GM21447 (cell line): Measurements from ENCODE around the gene ASCL3.
"Not testable (repeated sequence)": the region's sequence is repeated elsewhere in the genome, so short reads cannot be mapped to it uniquely, and the experiment has no call there.

Source experiments
- ATAC-seq: cut with Tn5 transposase; IDR thresholded peaks from one replicate; pipeline ENCODE4 v1.9.1; 2021; ENCODE audit not compliant: unreplicated experiment

The ASCL3 gene

DNA sequence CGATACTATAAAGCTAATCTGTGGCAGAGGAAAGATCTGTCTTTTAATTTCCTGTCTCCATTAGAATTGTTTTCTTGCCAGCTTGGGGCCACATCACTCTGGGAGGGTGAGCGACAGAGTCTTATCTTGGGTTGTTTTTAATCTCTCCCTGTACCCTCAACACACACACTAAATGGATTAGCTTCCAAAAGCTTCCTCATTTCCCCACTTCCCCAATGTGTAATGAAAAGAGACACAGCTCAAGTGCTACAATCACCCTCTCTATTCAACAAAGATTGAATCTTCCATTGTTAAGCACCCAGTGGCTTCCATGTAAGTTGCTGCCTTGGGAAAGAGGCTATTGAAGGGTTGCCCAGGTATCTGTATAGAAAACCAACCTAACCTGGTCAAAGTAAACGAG lies 6.1 kb upstream of the ASCL3 start:
- no peak for ATAC-seq

DNA sequence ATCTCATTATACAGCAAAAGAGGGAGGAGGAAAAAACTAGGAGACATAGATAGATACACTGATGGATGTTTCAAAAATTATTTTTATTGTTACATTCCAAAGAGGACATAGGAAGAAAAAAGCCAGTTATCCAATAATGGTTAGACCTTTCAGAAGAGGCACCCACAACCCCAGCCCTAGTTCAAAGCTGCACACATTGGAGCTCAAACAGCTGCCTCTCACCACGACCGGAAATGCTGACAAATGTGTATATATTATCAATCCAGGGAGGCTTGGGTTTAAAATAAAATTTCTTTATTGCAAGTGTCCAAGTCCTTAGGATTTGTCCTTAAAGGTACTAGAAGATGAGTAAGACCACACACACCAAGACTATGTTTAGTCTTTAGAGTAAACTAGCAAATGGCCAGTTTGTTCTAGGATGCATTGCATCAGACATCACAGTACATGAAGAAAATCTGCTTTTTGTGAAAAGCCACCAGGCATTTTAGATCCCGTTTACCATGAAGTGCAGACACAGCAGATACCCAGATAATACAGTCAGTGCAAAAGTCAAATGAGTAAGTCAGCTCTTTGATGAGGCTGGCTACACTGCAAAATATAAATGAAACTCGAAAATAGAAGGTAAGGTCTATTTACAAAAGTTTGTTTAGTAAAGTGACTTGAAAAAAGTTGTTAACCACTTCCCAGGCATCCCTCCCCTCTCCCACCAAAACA lies 4.6 kb upstream of the ASCL3 start:
- ATAC-seq: no peak

DNA sequence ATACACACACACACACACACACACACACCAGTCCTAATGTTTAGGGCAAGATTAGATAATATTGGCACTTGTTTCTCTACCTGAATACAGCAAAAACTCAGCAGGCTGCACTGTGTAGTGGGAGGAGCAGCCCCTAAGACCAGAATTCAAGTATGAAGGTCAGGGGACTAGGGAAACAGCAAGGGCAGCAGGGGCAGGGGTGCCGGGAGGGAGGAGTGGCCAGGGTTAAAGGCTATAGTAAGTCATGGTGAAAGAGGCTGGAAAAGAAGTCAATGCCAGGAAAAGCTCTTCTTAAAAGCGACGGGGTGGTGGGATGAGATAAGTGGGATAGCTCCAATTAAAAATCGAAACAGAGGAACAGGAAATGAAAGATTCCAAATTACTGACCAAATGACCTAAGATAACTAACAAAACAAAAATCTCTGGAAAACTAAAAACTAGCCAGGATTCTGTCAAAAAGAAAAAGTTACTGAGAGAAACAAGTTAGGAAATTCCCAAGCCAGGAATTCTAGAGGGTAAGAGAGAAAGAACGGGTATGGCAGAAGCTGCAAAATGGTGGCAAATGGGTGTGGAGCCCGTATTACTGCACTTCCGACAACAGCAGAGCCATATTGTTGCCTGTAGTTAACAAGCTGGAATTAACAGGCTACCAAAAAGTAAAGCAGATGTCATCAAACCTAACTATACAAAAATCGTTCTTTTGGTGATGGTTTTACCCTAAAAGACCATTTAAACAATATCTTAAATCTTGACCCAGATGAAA lies 1.3 kb downstream of the ASCL3 start:
- ATAC-seq: no peak

DNA sequence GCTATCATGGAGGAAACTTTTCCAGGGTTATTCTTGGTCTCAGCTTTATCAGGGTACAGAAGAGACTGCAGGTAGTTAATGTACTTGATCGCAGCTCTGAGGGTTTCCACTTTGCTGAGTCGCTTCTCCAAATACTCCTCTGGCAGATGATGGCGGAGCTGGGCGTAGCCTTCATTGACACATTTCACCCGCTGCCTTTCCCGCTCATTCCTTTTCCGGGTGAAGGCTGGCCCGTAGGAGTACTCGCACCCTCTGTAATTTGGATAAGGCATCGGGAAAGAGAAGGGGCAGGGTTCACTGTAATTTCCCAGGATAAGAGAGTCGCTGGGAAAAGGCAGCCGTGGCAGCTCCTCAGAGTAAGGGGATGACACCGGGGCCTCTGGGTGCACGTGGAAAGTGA lies 5.2 kb downstream of the ASCL3 start:
- ATAC-seq: no peak

DNA sequence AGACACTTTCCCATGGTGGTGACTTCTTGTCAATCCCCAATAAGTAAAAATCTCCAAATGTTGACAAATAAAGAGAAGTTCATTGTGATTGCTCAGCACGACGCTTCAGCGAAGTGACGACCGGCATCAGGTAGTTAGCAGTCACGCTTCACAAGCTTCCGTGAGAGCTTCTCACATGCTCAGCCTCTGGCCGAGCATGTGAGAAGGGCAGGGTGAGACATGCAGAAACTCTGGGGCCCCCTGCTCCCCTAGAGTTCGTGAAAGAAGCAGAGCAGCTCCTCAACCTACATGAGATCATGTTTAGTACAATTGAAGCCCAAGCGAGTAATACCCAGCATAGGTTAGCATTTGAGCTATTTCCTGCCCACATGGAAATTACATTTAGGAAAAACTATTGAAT lies 5.7 kb downstream of the ASCL3 start:
- no peak for ATAC-seq

DNA sequence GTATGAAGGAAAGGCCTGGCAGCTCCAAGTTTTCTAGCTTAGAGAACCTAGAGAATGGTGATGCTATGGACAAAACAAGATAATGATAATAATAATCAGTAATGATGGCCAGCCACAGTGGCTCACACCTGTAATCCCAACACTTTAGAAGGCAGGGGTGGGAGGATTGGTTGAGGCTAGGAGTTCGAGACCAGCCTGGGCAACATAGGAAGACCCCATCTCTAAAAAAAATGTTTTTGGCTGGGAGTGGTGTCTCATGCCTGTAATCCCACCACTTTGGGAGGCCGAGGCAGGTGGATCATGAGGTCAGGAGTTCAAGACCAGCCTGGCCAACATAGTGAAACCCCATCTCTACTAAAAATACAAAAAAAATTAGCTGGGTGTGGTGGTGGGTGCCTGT lies 7.0 kb downstream of the ASCL3 start:
- ATAC-seq: not testable (repeated sequence)

DNA sequence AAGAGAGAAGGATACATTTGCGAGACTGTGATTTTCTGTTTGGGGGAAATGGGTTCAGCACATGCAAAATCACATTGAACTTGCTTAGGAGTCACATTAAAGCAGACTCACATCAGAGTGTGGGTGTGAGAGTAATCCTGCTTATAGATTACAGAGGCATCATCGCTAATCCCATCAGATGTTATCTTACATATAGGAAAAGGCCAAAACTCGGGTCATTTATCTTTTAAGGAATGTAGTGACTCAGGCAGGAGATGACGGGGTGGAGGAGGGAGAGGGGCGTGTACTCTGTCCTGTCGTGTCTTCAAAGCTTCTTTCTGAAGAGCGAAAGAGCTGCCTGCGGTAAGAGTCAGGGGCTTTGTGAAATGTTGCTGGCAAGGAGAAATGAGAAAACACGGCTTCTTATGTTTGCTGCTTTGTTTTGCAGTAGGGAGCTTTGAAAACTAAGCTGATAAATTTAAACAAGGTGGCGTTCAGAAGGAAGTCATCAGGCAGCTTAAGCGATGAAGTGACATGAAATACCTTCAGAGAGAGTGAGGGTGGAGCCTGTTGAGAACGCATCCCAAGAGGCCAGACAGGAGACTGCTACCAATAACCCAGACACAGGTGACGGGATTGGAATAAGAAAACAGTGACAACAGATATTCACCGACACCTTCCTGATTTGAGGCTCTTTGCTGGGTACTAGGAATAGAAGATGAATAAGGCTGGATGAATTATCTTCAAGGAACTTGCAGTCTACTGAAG lies 7.9 kb downstream of the ASCL3 start:
- ATAC-seq: no peak

DNA sequence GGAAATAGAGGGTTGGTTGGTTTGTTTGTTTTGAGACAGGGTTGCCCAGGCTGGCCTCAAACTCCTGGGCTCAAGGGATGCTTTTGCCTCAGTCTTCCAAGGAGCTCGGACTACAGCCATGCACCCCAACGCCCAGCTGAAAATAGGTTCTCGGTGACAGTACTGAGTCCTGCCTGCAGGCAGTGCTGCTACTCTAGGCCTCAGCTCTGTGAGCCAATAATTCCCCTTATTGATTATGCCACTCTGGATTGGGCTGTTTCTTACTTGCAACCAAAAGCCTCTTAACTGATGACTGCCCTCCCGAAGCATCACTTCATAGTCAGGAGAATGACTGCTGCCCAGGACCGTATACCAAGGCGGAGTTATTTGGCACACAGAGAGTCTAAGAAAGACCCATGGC lies 8.9 kb downstream of the ASCL3 start:
- ATAC-seq: no peak

DNA sequence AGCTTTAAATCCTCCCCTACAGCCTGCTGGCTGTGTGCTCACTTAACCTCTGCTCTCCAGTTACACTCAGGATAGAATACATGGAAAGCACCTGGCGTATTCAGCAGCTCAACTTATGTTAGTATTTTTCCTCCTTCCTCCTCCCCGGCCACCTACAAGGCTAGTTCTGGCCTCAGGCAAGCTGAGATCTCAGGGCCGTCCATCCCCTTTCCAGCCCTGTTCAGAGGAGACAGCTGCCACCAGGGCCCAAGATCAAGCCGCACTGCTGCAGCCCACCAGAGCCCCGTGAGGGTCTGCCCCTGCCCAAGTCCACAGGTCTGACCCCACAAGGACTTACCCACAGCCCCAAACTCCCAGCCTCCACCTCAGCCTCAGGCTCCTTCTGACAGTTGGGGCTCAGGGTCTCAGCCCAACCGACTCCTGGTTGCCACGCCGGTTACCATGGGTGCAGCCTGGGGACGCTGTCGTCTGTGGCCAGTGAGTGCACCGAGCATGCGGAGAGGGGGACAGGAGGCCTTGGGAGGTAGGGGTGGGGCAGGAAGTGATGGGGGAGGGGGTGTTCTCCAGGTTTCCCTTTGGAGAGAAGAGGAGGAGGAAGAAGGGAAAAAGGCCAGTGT lies 10.1 kb downstream of the ASCL3 start, which contains the start of gene C11orf16:
C11orf16 (minus strand) TSS at position 384 of the 617 bp plus-strand sequence. CDS start 639 bp downstream, outside the sequence.
- ATAC-seq: no peak

DNA sequence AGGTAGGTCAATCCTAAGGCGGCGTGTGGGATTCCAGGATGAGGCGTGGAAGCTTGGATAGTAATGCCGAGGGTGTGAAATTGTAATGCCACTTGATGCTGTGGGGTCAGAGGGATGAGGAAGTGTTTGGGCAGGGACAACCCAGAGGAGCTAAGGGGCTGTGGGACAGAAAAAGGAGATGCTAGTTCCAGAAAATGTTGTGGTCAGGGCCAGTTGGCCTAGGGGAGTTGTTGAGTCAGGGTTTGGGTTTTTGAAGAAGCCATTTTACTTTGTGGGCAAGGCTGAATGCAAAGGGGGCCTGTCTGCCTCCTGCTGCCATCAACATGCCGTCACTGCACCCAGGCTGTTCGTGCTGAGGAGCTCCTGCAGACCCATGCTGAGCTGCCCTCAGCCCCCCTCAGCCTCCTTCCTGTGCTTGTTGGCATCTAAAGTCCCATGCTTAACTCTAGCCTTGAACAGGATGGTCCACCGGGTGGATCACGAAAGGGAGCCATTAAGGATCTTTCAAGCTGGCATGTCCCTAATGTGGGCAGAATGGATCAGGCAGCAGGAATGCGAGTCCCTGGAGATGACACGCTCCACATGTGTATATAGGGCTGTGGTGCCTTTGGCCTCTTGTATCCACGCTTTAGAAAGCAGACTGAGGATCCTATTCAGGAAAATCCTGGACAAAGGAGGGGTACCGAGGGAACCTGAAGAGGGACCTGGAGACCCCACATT lies 12.2 kb downstream of the ASCL3 start:
- no peak for ATAC-seq

DNA sequence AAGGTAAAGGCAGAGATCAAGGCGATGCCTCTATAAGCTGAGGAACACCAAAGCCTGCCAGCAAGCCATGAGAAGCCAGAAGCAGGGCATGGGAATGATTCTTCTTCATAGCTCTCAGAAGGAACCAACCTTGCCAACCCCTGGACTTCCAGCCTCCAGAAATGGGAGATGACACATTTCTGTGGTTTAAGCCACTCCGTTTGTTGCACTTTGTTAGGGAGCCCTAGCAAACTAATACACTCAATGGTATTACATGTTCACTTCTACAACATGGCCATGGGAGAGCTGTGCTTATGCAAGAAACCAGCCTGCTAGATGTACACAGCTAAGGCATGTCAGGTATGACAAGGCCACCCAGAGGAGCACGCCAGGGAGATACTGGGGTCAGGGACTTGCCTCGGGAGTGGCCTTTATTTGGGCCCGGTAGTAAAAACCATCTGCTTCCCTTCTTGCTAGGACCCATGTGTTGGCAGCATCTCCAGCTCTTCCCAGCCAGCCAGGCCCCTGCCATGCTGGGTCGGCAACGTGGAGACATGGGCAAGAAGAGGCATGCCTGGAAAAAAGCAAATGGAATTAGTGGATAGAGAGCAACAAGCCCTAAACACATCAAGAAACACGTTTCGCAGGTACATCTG lies 13.7 kb downstream of the ASCL3 start:
- ATAC-seq: no peak

DNA sequence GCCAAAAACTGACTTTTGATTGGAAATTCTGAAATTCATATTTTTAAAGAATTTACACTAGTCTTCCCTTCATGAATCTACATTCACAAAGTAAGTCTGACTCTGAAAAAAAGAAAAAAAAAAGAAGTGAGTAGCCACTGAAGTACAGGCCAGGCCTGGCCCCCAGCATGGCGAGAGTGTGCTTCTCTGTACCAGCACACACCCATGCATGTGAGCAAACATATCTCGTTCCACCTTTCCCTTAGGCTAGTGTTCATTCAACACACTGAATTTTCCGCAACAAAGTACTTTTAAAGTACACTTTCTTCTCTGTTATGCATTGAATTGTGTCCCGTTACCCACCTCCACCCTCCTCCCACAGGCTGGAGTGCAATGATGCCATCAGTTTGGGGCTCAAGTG lies 14.6 kb downstream of the ASCL3 start:
- ATAC-seq: no peak

DNA sequence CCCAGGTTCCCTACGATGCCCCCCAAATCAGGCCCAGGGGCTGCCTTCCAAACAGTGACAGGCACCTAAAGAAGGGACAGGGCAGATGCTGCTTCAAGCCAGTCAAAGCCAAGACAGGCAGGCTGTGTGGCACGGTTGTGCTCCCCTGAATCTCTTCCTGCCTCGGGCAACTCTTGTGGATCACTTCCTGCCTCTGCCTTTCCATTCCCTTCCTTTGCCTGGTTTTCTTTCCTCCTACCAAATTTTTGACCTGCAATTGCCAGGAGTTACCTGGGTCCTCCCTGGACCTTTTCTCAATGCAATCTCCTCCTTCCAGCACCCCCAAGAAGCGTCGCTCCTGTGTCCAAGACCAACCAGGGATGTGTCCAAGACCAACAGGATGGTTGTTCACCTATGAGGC lies 15.6 kb downstream of the ASCL3 start:
- no peak for ATAC-seq

DNA sequence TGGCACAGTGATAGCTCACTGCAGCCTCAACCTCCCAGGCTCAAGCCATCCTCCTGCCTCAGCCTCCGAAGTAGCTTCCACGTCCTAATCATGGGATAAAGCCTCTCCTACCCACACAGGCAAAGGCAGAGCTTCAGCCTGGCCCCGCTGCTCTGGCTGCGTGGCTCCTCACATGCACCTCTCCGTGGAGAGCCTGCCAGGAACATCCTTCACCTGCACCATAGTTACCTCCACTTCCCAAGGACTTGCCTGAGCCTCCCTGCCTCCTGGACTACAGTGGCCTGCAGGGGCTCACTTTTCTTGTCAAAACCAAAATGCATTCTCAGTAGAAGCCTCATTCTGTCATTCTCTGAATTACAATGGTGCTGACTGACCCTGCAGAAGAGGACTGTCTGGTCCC lies 16.6 kb downstream of the ASCL3 start:
- ATAC-seq: no peak

DNA sequence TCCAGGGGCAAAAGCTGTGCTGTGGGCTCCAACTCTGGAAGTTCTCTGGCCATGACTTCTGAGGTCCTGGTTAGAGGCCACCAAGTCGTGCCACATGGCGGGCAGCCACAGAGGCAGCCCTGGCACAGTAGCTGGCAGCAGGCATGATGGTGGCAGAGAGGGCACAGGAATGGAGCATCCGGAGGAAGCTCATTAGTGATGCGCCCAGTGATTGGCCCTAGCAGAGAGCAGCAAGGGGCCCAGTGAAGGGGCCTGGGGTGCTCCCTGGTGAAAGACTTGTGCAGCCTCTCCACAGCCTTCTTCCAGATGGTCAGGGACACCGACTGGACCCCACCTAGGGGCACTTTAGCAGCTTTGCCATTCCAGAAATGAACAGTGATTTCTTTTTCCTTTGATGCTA lies 17.1 kb downstream of the ASCL3 start:
- no peak for ATAC-seq

DNA sequence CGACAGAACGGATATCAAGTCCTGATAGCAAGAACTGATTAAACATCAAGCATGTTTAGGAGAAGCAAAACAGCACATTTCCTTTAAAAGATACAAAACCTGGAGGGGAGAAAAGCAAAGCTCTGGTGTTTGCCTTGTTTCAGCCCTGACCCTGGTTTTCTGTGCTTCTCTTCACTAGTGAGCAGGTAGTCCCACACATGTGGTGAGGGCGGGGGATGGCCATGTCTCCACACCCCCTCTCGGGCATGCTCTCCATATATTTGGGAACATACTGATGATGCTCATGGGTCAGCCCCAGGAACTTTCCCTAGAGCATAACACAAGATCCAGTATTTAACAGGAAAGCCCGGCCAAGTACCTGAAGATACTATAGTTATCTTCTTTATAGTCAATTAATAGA lies 20.1 kb downstream of the ASCL3 start:
- ATAC-seq: no peak

DNA sequence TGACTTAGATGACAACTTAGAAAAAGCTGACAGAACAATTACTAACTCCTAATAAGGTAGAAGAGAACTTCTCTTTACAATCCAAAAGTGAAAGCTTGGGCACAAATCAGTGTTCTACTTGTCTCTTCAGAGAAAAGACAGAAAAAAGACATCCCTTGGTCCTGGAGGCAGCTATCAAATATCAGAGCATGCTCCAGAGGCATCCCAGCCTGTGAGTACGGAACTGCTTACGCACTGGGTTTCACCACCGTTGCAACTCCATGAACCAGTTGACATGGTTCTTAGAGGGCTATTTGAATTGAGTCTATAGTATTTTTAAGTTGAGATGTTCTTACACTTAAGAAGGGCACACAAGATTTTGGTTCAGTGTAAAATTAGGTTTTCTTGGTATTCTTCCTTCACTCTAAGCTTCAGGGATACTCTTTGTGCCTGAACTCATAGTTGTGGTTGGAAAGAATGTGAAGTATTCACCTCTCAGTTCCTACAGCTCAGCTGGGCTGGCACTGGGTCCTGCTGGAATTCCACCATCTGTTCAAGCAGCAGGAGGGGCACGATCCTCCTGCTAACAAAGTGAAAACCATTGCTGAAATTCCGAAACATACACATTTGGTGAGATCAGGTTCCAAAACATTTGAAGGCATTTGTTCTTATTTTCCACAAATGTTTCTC lies 25.5 kb downstream of the ASCL3 start:
- ATAC-seq: no peak

DNA sequence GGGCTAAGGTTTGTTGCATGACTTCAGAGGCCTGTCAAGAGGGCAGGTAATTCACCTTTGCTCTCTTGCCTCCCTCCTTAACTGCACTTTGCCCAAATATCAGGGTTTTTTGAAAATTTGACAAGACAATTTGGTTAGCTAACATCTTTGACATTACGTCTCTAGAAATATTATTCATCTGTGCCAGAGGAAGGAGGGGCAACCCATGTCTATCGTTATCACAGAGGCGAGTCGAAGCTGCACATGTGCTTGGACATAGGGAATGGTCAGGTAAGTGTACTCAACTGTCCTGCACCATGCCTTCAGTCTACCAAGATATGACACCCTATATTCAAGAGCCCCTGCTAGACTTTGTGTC lies 28.2 kb downstream of the ASCL3 start:
- ATAC-seq: no peak

DNA sequence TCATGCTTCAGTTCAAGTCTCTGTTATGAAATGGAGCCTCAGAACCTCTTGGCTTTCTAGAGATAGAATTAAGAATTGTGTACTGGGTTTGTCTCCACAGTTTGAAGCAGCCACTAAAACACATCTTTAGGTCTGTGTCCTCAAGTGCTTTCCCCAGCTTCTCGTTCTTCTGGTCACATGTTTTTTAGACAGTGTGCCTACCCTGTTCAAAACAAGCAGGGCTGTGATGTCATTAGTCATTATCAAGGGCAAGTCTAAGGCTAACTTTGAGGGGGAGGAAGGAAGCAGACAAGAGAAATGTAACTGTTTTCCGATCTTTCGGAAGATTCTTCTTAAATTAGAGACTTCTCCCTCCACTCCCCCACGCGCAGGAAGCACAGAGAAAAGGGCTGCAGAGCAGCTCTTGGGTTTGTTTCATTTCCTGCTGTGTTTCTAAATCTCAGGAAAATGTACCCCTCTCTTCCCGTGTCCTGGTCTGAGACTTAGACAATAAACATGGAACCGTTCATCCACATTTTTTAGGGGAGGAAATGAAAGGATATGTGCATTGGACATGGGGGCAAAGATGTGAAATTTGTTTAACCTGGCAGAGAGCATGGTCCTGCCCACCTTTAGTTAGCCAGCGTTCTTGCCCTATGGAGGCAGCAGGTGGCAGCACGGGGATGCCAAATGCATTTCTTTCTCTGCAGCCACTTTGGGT lies 28.7 kb downstream of the ASCL3 start:
- no peak for ATAC-seq
